Measurements from ENCODE around the gene RIPK3. TPM values are rescaled to one million over a fixed set of nuclear protein-coding genes. Genes with fewer than 3 reads are reported as not detected.

The RIPK3 gene
- total RNA-seq, 1 experiment from 2014 or later, result 0.35 TPM

DNA sequence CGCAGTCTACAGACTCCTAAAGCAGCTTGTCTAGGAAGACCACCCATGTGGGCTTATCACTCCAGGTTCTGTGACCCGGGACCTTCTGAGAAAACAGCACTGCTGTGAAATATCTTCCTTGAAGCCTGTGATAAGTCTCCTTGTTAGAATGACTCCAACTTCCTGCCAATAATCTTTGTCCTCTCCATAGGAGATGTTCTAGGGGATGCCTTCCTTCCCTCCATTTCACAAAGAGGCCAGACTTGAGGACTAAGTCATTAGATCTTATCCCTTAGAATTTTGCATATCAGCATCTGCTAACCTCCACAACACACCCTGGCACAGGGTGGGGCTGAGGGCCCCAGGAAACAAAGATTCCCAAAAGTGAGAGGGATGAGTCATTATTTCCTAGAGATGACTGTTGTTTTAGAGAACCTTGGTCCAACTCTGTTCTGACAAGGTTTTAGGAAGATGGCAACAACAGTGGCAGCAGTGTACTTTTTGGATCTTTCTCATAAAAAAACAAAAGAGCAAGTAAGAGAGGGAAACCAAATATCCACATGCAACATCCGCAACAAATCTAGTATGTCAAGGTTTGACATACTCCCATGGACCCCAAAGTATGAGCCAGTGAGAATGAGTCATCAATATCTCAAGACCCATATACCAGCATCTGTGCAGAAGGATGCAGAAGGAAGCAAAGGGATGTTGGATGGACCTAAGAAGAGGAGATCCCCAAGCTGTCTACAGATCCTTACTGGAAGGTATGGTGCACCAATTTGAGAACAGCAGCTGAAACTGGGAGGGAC lies 22.5 kb downstream of the RIPK3 start:
- H3K4me1 Mint-ChIP-seq, result no peaks in the 10 kb centered on the region
- H3K14ac ChIP-seq (ENCODE audit: insufficient read depth, low read length), result no peak overlapping the region
- no peak overlapping the region for H3K23ac ChIP-seq (ENCODE audit: insufficient read length, low read depth, low read length)
- WGBS (ENCODE audit: extremely low coverage, insufficient read length, low lambda C conversion rate), result no CpG with 5 or more reads among the region's 3 CpGs
- no peak overlapping the region for H3K4me2 ChIP-seq (ENCODE audit: insufficient read depth, insufficient read length, low read length)
- no peaks in the 10 kb centered on the region for H3K79me1 ChIP-seq (ENCODE audit: insufficient read depth, low read depth, low read length, poor library complexity, severe bottlenecking)
- H4K91ac ChIP-seq (ENCODE audit: insufficient read length, low read depth, low read length), result no peak overlapping the region
- no peak overlapping the region for H2BK20ac ChIP-seq (ENCODE audit: low read depth, low read length, poor library complexity, severe bottlenecking)
- no peak overlapping the region for H2BK15ac ChIP-seq (ENCODE audit: low read depth, low read length)
- no peak overlapping the region for H3K9ac ChIP-seq (ENCODE audit: extremely low read depth, insufficient read length, low read length)
- H3K18ac ChIP-seq (ENCODE audit: insufficient read length, low read depth, low read length), result no peak overlapping the region
- H3K27me3 ChIP-seq (ENCODE audit: insufficient read depth, low read length), result peaks cover 2% of the 10 kb centered on the region; the same call in 1 of the 2 replicates
- H3K56ac ChIP-seq (ENCODE audit: insufficient read length, low read depth, low read length), result no peak overlapping the region
- no peaks in the 10 kb centered on the region for H3K4me1 ChIP-seq (ENCODE audit: insufficient read depth, low read length)
- no peaks in the 10 kb centered on the region for H3K79me2 ChIP-seq (ENCODE audit: insufficient read depth, low read length)
- TF ChIP-seq, protein P1, sequence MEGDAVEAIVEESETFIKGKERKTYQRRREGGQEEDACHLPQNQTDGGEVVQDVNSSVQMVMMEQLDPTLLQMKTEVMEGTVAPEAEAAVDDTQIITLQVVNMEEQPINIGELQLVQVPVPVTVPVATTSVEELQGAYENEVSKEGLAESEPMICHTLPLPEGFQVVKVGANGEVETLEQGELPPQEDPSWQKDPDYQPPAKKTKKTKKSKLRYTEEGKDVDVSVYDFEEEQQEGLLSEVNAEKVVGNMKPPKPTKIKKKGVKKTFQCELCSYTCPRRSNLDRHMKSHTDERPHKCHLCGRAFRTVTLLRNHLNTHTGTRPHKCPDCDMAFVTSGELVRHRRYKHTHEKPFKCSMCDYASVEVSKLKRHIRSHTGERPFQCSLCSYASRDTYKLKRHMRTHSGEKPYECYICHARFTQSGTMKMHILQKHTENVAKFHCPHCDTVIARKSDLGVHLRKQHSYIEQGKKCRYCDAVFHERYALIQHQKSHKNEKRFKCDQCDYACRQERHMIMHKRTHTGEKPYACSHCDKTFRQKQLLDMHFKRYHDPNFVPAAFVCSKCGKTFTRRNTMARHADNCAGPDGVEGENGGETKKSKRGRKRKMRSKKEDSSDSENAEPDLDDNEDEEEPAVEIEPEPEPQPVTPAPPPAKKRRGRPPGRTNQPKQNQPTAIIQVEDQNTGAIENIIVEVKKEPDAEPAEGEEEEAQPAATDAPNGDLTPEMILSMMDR (conservative IDR thresholded peaks at IDR 0.05), result no peak
- no peak overlapping the region for H4K5ac ChIP-seq (ENCODE audit: insufficient read length, low read depth, low read length)
- no peak for DNase-seq
- H2AK5ac ChIP-seq (ENCODE audit: insufficient read length, low read length), result no peak overlapping the region
- H2BK5ac ChIP-seq (ENCODE audit: insufficient read length, low read length), result no peak overlapping the region
- no peaks in the 10 kb centered on the region for H3K9me3 ChIP-seq (ENCODE audit: control insufficient read depth, low read depth, low read length)
- H3K27ac ChIP-seq (ENCODE audit: insufficient read length, low read depth, low read length), result no peak overlapping the region
- H3K36me3 Mint-ChIP-seq (ENCODE audit: insufficient read depth in 1 of 3, low read depth in 3 of 3), result peaks cover 0 to 4% (median 0%) of the 10 kb centered on the region in 3 experiments; a peak in 1 of 7 replicates
- H3K9me3 Mint-ChIP-seq, result no peaks in the 10 kb centered on the region
- H3K23me2 ChIP-seq (ENCODE audit: insufficient read length, low read depth, low read length, poor library complexity, severe bottlenecking), result no peaks in the 10 kb centered on the region
- no peak overlapping the region for H3T11ph ChIP-seq (ENCODE audit: low read length)
- H4K20me1 ChIP-seq (ENCODE audit: control insufficient read depth, insufficient read depth, insufficient read length), result no peaks in the 10 kb centered on the region
- peaks cover 52% of the 10 kb centered on the region for H3K27me3 Mint-ChIP-seq (ENCODE audit: low read depth)
- no peak overlapping the region; a peak in 1 of 7 replicates for H3K27ac Mint-ChIP-seq
- no peak overlapping the region for H2BK120ac ChIP-seq (ENCODE audit: low read depth, low read length, poor library complexity, severe bottlenecking)
- no peak overlapping the region for H3K4me3 Mint-ChIP-seq
- no peak overlapping the region for H2AFZ ChIP-seq (ENCODE audit: low read length)
- no peak overlapping the region for H3K4ac ChIP-seq (ENCODE audit: low read depth, low read length)
- no peak overlapping the region for H4K8ac ChIP-seq (replicated peaks; ENCODE audit: insufficient read length, low read depth, low read length)
- H2BK12ac ChIP-seq (ENCODE audit: insufficient read length, low read depth, low read length), result no peak overlapping the region
